Activated CD4-positive, alpha-beta T cell treated with anti-CD3 and anti-CD28 coated beads, Interleukin-2, amount 50 U/mL, for 1 hour (primary cell): ENCODE measurements around the gene INSR.
"Not testable (repeated sequence)": the region's sequence is repeated elsewhere in the genome, so short reads cannot be mapped to it uniquely, and the experiment has no call there.

ENCODE experiments used
- DNase-seq: peaks from one replicate; pipeline ENCODE4 v3.0.0-alpha.2; 2020

The INSR gene

GRCh38 chr19:7215176-7215575 is 79.0 kb downstream of the INSR start:
- DNase-seq = no peak

GRCh38 chr19:7214324-7215089 is 79.7 kb downstream of the INSR start:
- no peak for DNase-seq

GRCh38 chr19:7213628-7214323 is 80.4 kb downstream of the INSR start:
- DNase-seq = no peak

GRCh38 chr19:7211191-7211951 is 82.8 kb downstream of the INSR start:
- no peak for DNase-seq

- DNase-seq = no peak
Measured at GRCh38 chr19:7210359-7210758, 83.9 kb downstream of the INSR start.

- DNase-seq = not testable (repeated sequence)
Measured at GRCh38 chr19:7209597-7210325, 84.5 kb downstream of the INSR start.

- DNase-seq = not testable (repeated sequence)
Measured at GRCh38 chr19:7209036-7209435, 85.2 kb downstream of the INSR start.

GRCh38 chr19:7203332-7203731 is 90.9 kb downstream of the INSR start:
- DNase-seq = no peak

GRCh38 chr19:7202888-7203287 is 91.3 kb downstream of the INSR start:
- DNase-seq = no peak

- DNase-seq = no peak
Measured at GRCh38 chr19:7200736-7201135, 93.5 kb downstream of the INSR start.

GRCh38 chr19:7199613-7200533 is 94.3 kb downstream of the INSR start:
- no peak for DNase-seq

- peak; percentile 86 for DNase-seq
Measured at GRCh38 chr19:7197760-7198696, 96.2 kb downstream of the INSR start.

- DNase-seq = peak; percentile 80
Measured at GRCh38 chr19:7197119-7197759, 97.0 kb downstream of the INSR start.

- DNase-seq = no peak
Measured at GRCh38 chr19:7196763-7197118, 97.5 kb downstream of the INSR start.

GRCh38 chr19:7195046-7195445 is 99.2 kb downstream of the INSR start:
- DNase-seq = no peak

- DNase-seq = no peak
Measured at GRCh38 chr19:7194566-7194965, 99.6 kb downstream of the INSR start.

- peak; percentile 30 for DNase-seq
Measured at GRCh38 chr19:7191946-7192691, 102.1 kb downstream of the INSR start.

- no peak for DNase-seq
Measured at GRCh38 chr19:7188698-7189629, 105.2 kb downstream of the INSR start.
